GM12872 (cell line): ENCODE measurements around the gene PDE8B.

Experiments used
- CTCF ChIP-seq: IDR thresholded peaks from 3 replicates; pipeline ENCODE4 v1.5.1; 2011; ENCODE audit warnings: low read depth, mild to moderate bottlenecking, low read length, moderate library complexity; ENCODE audit not compliant: insufficient read depth

PDE8B gene

GRCh38 chr5:77390795-77391194 is 180.3 kb downstream of the PDE8B start:
- no peak for TF ChIP-seq CTCF

DNA sequence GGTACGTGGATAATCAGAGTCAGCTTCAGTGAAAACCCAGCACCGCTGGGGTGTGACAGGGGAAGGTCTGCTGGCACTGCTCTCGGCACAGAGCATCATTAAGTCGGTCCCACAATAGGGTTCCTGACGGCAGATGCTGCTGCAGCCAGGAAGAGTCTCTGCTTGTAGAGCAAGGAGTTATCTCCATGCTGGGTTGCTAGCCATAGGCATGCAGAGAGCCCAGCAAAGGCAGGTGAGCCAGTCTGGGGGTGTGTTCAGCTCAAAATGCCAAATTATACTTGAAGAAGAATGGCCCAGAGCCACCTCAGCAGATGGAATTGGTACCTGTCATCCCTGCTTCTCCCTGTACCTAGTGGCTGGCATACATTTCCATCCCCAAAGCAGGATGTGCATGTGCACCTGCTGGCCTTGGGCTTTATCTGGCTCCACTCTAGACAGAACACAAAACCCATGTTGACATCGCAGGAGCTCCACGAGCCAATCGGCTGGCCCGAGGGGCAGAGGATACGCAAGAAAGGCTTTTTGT is 180.8 kb downstream of the PDE8B start:
- TF ChIP-seq CTCF: no peak

DNA sequence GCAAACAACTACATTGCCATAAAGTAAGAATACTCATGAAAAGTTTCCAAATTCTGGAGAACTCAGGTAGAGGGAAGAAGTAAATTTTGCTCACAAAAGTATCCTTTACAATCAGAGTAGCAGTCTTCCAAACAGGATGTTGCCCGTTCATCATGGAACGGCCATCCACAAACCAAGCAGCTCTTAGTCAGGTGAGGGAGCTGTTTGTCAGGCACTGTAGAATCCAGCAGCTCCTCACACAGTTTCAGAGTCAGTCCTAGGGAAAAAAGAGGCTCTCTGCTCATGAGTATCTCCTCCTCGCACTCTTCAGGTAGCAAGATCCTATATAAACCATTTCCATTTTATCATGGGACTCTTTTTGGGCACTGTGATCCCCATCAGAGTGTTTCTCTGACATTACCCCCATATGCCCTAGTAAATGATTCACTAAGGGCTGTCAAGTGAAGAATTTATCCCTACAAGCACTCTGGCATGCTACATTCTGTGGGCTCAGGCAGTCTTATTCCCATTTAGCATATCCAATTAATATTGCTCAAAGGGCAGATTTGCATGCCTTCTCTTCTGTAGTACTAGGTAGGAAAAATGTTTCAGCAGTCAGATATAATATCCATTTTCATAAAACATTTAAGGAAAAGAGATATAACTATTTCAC is 183.7 kb downstream of the PDE8B start:
- no peak for TF ChIP-seq CTCF

DNA sequence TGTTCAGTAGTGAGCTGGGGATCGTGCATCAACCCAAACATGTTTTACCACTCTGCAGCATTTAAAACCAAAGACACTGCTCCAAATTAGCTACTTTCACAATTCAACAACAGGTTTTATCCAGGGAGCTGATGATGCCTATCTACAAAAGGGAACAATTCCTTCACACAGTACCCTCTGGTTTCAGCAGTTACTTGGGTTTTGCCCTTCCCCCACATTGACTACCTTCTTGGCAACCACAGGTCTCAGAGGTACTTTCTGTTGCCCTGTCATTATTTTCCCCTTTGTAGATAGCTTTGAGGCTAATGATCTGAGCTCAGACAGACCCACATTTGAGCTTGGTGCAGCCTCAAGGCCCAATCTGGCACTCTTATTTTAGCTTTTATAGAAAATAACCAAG is 185.5 kb downstream of the PDE8B start:
- TF ChIP-seq CTCF: no peak

DNA sequence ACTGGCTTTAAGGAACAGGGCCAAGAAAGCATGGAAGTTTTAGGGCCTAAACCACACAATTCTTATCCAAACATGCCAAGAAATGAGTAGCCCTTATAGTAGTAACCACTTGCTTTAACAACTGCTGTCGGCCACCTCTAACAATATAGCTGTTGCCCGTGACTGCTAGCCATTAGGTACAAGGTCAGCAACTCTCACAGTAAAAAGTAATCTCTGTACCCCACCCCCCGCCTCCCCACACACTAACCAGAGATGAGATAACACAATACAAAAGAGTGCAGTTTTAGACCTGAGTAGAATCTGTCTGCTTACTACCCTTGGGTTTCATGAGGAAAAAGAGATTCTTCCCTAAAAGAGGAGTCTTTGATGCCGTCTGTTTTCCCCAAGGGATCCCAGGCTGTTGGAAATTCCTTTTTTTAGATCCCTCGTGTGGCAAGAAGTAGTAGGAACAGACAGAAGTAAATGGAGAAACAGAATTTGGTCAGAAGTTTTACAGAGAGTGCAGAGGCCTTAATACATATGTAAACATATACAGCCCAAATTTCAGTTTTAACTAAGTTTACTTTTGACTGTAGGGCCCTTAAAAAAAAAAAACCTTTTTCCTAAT is 187.3 kb downstream of the PDE8B start:
- no peak for TF ChIP-seq CTCF

GRCh38 chr5:77398458-77398857 is 188.0 kb downstream of the PDE8B start:
- TF ChIP-seq CTCF: no peak

DNA sequence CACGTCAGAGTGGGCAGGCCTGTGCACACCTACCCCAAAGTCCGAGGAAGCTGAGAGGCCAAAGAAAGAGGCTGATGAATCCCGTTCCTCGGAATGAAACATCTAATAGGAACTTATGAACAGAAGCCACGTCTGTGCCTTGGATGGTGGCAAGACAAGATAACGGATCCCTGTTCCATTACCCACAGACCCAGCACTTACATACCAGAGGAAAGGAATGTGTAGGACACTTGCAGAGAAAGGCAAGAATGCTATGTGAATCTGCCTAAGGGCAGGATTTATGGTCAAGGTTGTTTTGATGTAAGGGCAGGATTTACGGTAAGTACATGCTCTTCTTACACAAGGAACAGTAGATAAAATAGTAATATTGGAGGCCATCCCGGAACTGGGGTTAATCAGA is 188.4 kb downstream of the PDE8B start:
- TF ChIP-seq CTCF: no peak
